AG09309 (cell line): ENCODE results near the gene IGFBPL1.
A peak's percentile ranks its signal among the peaks of the same experiment; 100 is the strongest.

Experiments used
- DNase-seq: peaks from one replicate; pipeline ENCODE4 v3.0.0-alpha.2; 2010; ENCODE audit warnings: low read depth
- H3K4me3 ChIP-seq: 2 replicates; pipeline ENCODE4 v1.5.1; 2011; ENCODE audit warnings: mild to moderate bottlenecking, low read depth, low read length, moderate library complexity; ENCODE audit not compliant: control insufficient read depth
- TF ChIP-seq, protein P1 (sequence below): IDR thresholded peaks from 2 replicates; pipeline ENCODE4 v1.5.1; 2011; ENCODE audit warnings: mild to moderate bottlenecking, low read depth, low read length, inconsistent platforms; ENCODE audit not compliant: insufficient read depth, control insufficient read depth; ENCODE audit errors: missing control alignments

Gene IGFBPL1

DNA sequence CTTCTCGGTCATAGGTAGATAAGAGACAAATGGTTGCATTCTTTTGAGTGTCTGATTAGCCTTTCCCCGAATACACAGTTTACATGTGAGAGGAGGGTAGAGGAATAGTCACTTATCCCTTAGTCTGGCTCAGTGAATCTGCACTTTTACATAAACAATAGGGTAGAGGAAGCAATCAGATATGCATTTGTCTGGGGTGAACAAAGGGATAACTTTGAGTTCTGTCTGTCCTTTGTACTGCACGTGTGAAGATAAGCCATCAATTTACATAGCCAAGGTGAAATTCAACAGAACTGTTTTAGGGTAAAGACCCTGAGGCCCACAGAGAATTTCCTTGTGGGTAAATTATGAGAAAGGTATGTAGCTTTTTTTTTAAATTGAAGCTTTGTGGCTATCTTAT, 10.1 kb upstream of the IGFBPL1 start:
- DNase-seq: no peak
- TF ChIP-seq, protein P1, sequence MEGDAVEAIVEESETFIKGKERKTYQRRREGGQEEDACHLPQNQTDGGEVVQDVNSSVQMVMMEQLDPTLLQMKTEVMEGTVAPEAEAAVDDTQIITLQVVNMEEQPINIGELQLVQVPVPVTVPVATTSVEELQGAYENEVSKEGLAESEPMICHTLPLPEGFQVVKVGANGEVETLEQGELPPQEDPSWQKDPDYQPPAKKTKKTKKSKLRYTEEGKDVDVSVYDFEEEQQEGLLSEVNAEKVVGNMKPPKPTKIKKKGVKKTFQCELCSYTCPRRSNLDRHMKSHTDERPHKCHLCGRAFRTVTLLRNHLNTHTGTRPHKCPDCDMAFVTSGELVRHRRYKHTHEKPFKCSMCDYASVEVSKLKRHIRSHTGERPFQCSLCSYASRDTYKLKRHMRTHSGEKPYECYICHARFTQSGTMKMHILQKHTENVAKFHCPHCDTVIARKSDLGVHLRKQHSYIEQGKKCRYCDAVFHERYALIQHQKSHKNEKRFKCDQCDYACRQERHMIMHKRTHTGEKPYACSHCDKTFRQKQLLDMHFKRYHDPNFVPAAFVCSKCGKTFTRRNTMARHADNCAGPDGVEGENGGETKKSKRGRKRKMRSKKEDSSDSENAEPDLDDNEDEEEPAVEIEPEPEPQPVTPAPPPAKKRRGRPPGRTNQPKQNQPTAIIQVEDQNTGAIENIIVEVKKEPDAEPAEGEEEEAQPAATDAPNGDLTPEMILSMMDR: no peak

DNA sequence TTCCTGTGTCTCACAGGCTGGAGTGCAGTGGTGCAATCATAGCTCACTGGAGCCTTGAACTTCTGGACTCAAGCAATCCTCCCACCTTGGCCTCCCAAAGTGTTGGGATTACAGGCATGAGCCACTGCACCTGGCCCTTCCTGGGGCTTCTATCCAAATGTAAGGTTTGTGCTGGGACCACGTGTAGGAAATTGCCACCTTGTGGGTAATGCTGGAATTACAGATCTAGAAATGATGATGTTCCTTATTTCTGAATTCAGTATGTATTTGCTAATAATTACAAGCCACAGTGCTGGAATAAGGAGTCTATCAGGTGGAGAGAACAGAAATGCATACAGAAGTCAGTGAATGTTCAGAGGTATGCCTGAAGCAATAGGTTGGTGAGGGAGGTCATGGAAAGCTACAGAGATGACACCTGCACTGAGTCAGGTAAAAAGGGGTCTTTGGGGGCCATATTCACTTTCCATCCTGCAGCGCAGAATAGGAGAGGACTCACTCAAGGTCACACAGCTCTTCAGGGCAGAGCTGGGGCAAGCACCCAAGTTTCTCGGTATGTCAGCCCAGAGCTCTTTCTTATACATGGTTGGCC, 8.8 kb upstream of the IGFBPL1 start:
- TF ChIP-seq, protein P1: peak; percentile 60

More for the DNA sequence above, 10.1 kb upstream of the IGFBPL1 start:
- no peak overlapping the region for H3K4me3 ChIP-seq

DNA sequence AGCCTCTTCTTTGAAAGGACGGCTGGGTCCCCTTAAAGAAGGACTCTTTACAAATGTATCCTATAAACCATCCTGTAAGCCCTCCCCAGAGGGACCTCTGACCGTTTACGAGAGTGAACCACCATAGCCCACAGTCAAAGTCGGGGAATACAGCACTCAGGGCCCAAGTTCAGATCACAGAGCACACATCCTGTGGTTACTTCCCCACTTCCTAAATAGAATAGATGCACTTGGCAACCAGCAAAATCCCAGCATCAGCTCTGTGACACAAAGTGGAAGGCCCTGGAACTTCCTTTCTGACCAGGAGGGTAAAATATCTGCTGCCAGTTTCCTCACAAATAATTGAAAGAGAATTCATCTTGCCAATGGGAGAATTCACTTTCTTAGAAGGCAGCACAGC, 6.9 kb upstream of the IGFBPL1 start:
- no peak overlapping the region for H3K4me3 ChIP-seq
- TF ChIP-seq, protein P1: no peak
- DNase-seq: no peak

More for the DNA sequence above, 8.8 kb upstream of the IGFBPL1 start:
- no peak for DNase-seq
- H3K4me3 ChIP-seq: no peak overlapping the region

DNA sequence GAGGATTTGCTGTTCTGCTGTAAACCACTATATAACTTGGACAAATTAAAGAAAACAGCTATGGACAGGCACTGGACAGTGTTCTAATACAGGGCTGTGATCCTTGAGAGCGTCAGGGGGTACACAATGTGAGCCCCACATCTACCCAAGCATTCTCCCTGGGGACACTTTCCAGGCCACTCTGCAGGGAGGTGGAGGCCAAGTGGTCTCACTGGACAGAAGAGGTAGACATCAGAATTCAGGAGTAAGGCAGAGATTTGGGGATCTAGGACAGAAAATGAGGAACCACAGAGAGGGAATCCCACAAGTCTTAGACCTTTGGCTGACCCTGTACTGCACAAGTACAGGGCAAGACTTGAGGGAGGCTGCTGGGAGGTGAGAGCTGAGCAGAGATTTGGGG, 3.8 kb upstream of the IGFBPL1 start:
- TF ChIP-seq, protein P1: no peak
- no peak for DNase-seq
- H3K4me3 ChIP-seq: no peak overlapping the region

DNA sequence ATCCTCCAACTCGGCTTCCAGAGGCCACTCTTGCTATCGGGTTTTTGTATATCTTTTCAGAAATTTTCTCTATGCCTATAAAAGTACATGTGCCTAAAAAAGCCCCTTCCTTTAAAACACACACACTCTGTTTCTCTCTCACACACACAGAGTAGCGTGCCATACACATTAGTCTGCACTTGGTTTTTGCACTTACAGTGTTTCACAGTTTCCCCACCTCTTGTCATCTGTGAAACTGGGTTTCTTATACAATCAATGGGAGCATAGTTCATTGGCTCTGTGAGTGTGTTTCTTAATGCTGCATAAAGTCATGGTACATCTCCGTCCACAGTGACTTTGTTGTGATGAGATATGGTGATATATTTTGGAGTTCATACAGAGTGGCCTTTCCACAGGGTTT, 664 bp upstream of the IGFBPL1 start:
- DNase-seq: no peak
- TF ChIP-seq, protein P1: no peak
- H3K4me3 ChIP-seq: no peak overlapping the region

DNA sequence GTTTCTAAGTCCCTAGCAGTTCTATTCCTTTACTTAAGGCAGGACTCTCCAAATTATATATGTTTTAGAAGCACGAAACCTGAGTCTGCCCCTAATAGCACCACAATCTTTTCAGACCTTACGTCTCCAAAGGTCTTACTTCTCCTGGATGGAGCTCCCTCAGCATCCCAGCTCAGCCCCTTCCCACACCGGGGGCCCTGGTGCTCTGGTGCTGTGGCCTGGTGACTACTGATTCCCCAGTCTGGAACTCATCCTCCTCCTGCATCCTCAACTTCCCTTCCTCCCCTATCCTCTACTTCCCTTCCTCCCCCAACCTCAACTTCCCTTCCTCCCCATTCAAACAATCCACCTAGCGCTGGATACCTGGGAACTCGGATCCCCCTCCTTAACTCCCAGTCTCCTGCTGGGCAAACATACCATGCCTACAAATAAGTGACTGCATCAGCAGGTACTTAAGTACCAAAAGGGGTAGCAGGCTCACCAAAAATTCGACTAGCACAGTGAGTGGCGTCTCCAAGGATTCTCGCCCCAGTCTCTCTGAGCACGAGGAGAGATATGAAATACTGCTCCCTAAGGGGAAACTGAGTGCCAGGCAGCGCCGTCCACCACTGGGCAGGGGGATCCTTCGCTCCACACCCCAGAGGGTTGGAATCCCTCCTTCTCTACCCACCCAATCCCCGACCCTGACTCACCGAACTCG, 831 bp downstream of the IGFBPL1 start:
- DNase-seq: no peak
- no peak overlapping the region for H3K4me3 ChIP-seq
- TF ChIP-seq, protein P1: no peak
